ENCODE data around the gene MRNIP.
"Not testable (repeated sequence)": the region's sequence is repeated elsewhere in the genome, so short reads cannot be mapped to it uniquely, and the experiment has no call there.

Gene MRNIP

DNA sequence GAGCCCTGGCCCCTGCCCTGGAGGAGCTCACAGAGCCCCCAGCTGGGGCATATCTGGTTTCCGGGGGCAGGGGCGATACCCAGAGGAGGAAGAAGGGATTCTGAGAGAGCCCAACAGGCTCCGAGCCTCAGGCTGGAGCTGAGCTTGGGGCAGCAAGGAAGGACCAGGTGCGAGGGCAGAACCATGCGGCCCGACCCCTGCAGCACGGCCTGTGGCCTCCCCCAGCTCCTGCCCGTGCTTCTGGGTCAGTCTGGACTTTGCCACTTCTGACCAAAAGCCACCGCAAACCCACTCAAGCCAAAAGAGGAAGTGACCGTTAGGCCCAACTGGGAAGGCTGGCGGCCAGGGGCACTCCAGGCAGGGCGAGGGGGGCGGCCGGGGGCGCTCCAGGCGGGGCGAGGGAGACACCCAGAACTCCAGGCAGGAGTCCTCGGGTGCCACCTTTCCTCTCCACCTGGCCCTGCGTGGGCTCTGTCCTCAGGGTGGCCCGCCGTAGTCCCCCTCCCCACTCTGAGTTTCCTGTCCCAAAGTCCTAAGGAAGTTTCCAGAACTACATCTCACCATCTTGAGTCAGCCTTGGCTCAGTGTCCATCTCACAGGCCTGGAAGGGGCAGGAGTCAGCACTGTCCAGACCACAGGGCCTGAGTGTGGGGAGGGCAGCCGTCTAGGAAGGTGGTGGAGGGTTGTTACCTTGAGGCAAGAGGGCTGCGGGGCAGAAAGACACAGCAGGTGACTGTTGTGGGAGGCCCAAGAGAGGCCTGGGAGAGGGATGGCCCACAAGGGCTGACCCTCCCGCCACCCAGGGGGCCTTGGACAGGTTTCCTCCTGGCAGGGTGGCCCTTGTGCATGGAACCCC lies 65.8 kb downstream of the MRNIP start:
- no peak for DNase-seq (ENCODE audit: low spot score)

- no peak for DNase-seq (ENCODE audit: low spot score)
These were observed 66.6 kb downstream of the MRNIP start for GRCh38 chr5:179791881-179792611.

DNA sequence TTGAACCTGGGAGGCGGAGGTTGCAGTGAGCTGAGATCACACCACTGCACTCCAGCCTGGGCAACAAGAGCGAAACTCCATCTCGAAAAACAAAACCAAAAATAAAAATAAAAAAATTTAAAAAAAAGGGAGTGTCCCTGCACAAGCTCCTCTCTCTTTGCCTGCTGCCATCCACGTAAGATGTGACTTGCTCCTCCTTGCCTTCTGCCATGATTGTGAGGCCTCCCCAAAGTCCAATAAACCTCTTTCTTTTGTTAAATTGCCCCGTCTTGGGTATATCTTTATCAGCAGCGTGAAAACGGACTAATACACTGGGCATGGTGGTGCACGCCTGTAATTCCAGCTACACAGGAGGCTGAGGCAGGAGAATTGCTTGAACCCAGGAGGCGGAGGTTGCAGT lies 69.3 kb downstream of the MRNIP start:
- DNase-seq (ENCODE audit: low spot score): not testable (repeated sequence)

GRCh38 chr5:179788193-179788854 lies 70.3 kb downstream of the MRNIP start:
- DNase-seq (ENCODE audit: low spot score): no peak
